G401.6 (cell line): ENCODE data around the gene GDPD1.
"Not testable (repeated sequence)": the region's sequence is repeated elsewhere in the genome, so short reads cannot be mapped to it uniquely, and the experiment has no call there.

Source experiments
- FAIRE-seq: peaks from 2 replicates; lab custom pipeline; 2012; peaks lifted over from hg19 to GRCh38; lab: Jason Lieb, UNC

The GDPD1 gene

GRCh38 chr17:59244081-59244480 is 23.8 kb downstream of the GDPD1 start:
- no peak for FAIRE-seq

GRCh38 chr17:59254742-59255141 is 34.4 kb downstream of the GDPD1 start:
- FAIRE-seq, result no peak

- no peak for FAIRE-seq
Observed at GRCh38 chr17:59257101-59257500, 36.8 kb downstream of the GDPD1 start.

GRCh38 chr17:59260722-59261121 is 40.4 kb downstream of the GDPD1 start:
- no peak for FAIRE-seq

- FAIRE-seq, result no peak
Observed at GRCh38 chr17:59266745-59267144, 46.4 kb downstream of the GDPD1 start.

GRCh38 chr17:59267776-59268175 is 47.5 kb downstream of the GDPD1 start:
- FAIRE-seq, result no peak

GRCh38 chr17:59275618-59276017 is 55.3 kb downstream of the GDPD1 start:
- no peak for FAIRE-seq

- no peak for FAIRE-seq
Observed at GRCh38 chr17:59277031-59277430, 56.7 kb downstream of the GDPD1 start.

GRCh38 chr17:59278406-59278805 is 58.1 kb downstream of the GDPD1 start:
- FAIRE-seq, result no peak

- FAIRE-seq, result no peak
Observed at GRCh38 chr17:59284317-59284716, 64.0 kb downstream of the GDPD1 start.

- no peak for FAIRE-seq
Observed at GRCh38 chr17:59287452-59287851, 67.1 kb downstream of the GDPD1 start.

- no peak for FAIRE-seq
Observed at GRCh38 chr17:59287891-59288290, 67.6 kb downstream of the GDPD1 start.

GRCh38 chr17:59289981-59290301 is 69.6 kb downstream of the GDPD1 start:
- no peak for FAIRE-seq

- FAIRE-seq, result not testable (repeated sequence)
Observed at GRCh38 chr17:59290302-59290998, 70.1 kb downstream of the GDPD1 start.

- no peak for FAIRE-seq
Observed at GRCh38 chr17:59292174-59292523, 71.8 kb downstream of the GDPD1 start.

GRCh38 chr17:59296190-59296589 is 75.9 kb downstream of the GDPD1 start:
- FAIRE-seq, result no peak

- no peak for FAIRE-seq
Observed at GRCh38 chr17:59298521-59298920, 78.2 kb downstream of the GDPD1 start.

GRCh38 chr17:59299400-59300092 is 79.2 kb downstream of the GDPD1 start:
- no peak for FAIRE-seq

GRCh38 chr17:59300941-59301340 is 80.6 kb downstream of the GDPD1 start:
- no peak for FAIRE-seq

GRCh38 chr17:59304811-59305210 is 84.5 kb downstream of the GDPD1 start:
- FAIRE-seq, result no peak

GRCh38 chr17:59310263-59310920 is 90.1 kb downstream of the GDPD1 start:
- FAIRE-seq, result no peak

GRCh38 chr17:59311051-59311468 is 90.7 kb downstream of the GDPD1 start:
- FAIRE-seq, result peak; percentile 87

- not testable (repeated sequence) for FAIRE-seq
Observed at GRCh38 chr17:59311521-59311920, 91.2 kb downstream of the GDPD1 start.

GRCh38 chr17:59315866-59316265 is 95.6 kb downstream of the GDPD1 start:
- no peak for FAIRE-seq
